Effector memory CD4-positive, alpha-beta T cell (primary cell): ENCODE measurements around the gene FTCDNL1.

Source experiments
- DNase-seq, 3 donors: peaks; one replicate each; pipeline ENCODE4 v3.0.0-alpha.2; 2020
- H3K27ac ChIP-seq: 2 replicates; pipeline ENCODE4 v1.7.0; 2013; ENCODE audit warnings: mild to moderate bottlenecking, low read length, moderate library complexity; ENCODE audit not compliant: insufficient read depth, poor library complexity, severe bottlenecking
- H3K27me3 ChIP-seq: replicated peaks from 2 replicates; pipeline ENCODE4 v1.7.0; 2013; ENCODE audit warnings: mild to moderate bottlenecking, low read length; ENCODE audit not compliant: insufficient read depth, control insufficient read depth, poor library complexity, severe bottlenecking
- H3K36me3 ChIP-seq: 2 replicates; pipeline ENCODE4 v1.7.0; 2013; ENCODE audit warnings: mild to moderate bottlenecking, low read length, moderate library complexity; ENCODE audit not compliant: control insufficient read depth, insufficient read depth
- H3K4me1 ChIP-seq: 2 replicates; pipeline ENCODE4 v1.7.0; 2013; ENCODE audit warnings: low read length, mild to moderate bottlenecking; ENCODE audit not compliant: control insufficient read depth, insufficient read depth, poor library complexity, severe bottlenecking
- H3K4me3 ChIP-seq: 2 replicates; pipeline ENCODE4 v1.7.0; 2013; ENCODE audit warnings: low read length, low read depth, mild to moderate bottlenecking; ENCODE audit not compliant: insufficient read depth, poor library complexity, severe bottlenecking
- H3K9me3 ChIP-seq: 2 replicates; pipeline ENCODE4 v1.7.0; 2013; ENCODE audit warnings: mild to moderate bottlenecking, low read length, moderate library complexity; ENCODE audit not compliant: control insufficient read depth

The FTCDNL1 gene

DNA sequence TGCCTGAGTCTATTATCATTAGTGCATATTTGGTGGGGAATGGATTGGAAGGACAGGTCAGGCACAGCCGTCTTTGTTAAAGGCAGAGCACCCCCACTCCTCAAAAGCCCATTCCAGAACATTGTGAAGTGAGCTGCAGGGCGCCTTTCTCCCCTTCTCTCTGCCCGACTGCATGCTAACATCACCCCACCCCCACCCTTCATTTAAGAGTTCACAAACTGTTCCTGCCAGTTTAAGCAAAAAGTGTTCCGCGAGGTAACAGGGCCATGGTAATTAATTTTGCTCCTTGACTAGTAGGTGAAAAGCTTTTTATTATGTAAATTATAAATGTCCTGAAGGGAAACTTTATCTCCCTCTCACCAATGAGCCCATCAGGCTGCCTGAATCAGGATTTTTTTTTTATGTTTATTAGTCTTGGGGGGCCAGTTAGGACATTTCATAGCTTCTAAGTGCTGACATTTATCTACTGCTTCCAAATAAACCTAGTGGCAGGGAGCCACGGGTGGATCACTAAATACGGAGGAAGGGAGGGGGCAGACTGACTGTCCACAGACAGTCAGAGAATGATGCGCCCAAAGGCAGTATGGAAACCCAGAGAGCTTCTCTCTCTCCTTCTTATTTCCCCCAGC lies 99.4 kb downstream of the FTCDNL1 start:
- H3K4me3 ChIP-seq = no peak overlapping the region
- no peak overlapping the region for H3K27ac ChIP-seq
- no peaks in the 10 kb centered on the region for H3K4me1 ChIP-seq
- H3K27me3 ChIP-seq = no peaks in the 10 kb centered on the region
- no peak for DNase-seq
- H3K9me3 ChIP-seq = no peaks in the 10 kb centered on the region
- no peaks in the 10 kb centered on the region for H3K36me3 ChIP-seq

DNA sequence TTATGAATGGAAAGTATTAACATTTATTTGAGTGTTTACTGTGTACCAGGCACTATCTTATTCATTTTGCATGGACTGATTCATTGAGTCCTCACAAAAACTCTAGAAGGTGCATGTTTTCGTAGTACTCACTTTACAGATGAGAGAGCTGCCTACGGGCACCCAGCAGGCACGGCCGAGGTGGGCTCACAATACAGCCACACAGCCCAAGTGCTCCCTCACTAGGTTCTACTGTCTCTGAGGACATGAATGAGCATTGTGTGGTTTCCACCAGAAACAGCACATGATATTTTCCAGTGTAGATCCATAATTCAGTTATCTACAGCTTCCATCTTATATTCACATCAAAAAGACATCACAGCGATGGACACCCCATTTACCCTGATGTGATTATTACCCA lies 101.4 kb downstream of the FTCDNL1 start:
- no peaks in the 10 kb centered on the region for H3K9me3 ChIP-seq
- H3K27ac ChIP-seq = no peak overlapping the region
- no peaks in the 10 kb centered on the region for H3K36me3 ChIP-seq
- no peaks in the 10 kb centered on the region for H3K27me3 ChIP-seq
- H3K4me3 ChIP-seq = no peak overlapping the region
- H3K4me1 ChIP-seq = no peaks in the 10 kb centered on the region
- DNase-seq = no peak

DNA sequence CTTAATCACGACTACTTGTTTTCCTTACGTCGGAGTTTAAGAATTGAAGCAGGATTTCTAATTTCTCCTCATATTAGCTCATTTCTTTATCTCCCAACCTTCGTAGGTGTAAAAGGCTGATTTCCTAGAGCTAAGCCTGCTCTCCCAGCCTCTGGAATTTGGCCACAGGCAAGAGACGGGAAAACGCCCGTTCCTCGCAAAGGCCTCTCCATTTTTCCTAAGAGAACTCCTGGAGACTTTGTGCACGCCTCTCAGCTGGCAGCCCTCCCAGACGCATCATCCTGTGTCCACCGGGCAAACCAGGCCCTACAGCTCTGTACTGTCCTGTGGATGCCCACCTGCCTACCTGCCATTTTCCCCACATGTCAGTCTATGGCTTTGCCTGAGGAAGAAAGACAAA lies 106.3 kb downstream of the FTCDNL1 start:
- Histone ChIP-seq H3K27ac (no peak overlapping the region), H3K36me3 (no peaks in the 10 kb centered on the region)

DNA sequence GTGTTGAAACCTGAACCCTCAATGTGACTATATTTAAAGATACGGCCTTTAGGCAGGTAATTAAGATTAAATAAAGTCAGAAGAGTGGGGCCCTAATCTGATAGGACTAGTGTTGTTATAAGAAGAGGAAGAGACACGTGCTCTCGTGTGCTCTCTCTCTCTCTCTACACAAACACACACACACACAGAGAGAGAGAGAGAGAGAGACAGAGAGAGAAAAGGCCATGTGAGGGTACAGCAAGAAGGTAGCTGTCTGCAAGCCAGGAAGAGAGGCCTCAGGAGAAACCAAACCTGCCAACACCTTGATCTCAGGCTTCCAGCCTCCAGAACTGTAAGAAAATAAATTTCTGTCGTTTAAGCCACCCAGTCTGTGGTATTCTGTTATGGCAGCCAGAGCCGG lies 106.7 kb downstream of the FTCDNL1 start:
- Histone ChIP-seq H3K27ac (no peak overlapping the region), H3K4me3 (no peak overlapping the region), H3K36me3 (no peaks in the 10 kb centered on the region), H3K27me3 (no peaks in the 10 kb centered on the region), H3K4me1 (peaks cover 4% of the 10 kb centered on the region), H3K9me3 (no peaks in the 10 kb centered on the region)
- no peak for DNase-seq

More for the DNA sequence above, 106.3 kb downstream of the FTCDNL1 start:
- DNase-seq = no peak
- Histone ChIP-seq H3K9me3 (no peaks in the 10 kb centered on the region), H3K4me3 (no peak overlapping the region), H3K4me1 (peaks cover 3% of the 10 kb centered on the region), H3K27me3 (no peaks in the 10 kb centered on the region)

DNA sequence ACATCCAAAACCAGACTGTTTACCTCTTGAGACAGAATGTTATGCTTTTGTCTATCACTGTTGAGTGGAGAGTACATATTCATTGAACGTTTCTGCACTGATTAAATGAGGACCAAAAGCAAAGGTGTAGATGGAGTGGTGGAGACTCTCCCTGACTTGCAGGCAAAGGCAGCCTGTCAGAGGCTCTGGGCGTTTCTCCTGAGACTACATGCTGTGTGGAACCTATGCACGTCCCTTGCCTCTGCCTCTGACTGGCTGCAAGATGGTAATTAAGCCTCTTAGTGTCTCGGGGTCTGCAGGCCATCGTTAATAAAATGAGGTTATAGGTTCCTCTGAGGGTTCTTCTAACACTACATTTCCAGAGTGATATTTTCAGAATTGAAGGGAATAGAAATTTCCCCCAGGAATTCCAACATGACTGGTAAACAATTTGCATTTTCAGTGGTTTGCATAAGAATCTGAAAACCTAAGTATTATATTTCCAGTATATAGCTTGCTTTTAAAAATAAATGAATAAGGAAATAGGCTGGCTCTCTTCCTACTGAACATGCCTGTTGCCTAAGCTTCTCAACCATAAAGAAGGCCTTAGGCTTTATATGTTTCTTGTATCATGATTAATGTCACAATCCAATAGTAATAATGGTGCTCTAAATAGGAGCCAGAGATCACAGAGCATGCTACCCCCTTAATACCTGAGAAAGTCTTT lies 107.4 kb downstream of the FTCDNL1 start:
- H3K36me3 ChIP-seq = no peaks in the 10 kb centered on the region
- DNase-seq = no peak
- no peak overlapping the region for H3K4me3 ChIP-seq

DNA sequence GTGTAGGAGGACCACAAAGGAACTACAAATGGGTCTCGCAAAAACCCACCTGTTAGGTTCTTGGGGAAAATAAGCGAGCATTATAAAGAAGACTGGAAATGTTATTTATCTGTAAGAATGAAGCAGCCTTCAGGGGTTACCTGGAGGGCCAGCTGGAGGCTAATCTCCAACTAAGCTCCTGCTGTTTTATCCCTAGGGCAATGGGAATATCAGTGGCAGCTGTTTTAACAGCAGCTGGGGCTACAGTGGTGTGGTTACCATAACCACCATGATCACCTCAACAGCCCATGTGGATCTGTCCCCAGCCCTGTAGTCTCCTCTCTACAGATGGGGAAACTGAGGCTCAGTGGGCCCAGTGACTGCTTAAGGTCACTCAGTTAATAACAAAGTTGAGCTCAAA lies 108.1 kb downstream of the FTCDNL1 start:
- H3K27me3 ChIP-seq = no peaks in the 10 kb centered on the region
- no peak overlapping the region for H3K27ac ChIP-seq
- no peaks in the 10 kb centered on the region for H3K36me3 ChIP-seq
- DNase-seq = no peak
- no peak overlapping the region for H3K4me3 ChIP-seq
- peaks cover 4% of the 10 kb centered on the region for H3K4me1 ChIP-seq
- no peaks in the 10 kb centered on the region for H3K9me3 ChIP-seq

More for the DNA sequence above, 107.4 kb downstream of the FTCDNL1 start:
- no peaks in the 10 kb centered on the region for H3K27me3 ChIP-seq
- H3K27ac ChIP-seq = no peak overlapping the region
- H3K4me1 ChIP-seq = peaks cover 4% of the 10 kb centered on the region
- H3K9me3 ChIP-seq = no peaks in the 10 kb centered on the region

DNA sequence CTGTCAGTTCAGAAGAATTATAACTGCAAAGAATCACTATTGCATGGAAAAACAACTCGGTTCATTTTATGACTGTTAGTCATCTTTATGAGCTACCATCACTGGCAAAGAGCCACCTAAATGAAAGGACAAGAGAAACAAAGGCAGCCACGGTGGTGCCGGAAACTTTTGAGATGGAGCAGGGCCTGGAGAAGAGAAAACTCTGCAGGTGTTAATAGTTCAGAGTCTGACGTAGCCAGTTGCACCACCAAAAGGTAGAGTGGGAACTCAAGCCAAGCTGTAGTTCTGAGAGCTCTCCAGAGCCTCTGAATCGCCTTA lies 110.9 kb downstream of the FTCDNL1 start:
- Histone ChIP-seq H3K4me1 (peaks cover 4% of the 10 kb centered on the region), H3K27me3 (no peaks in the 10 kb centered on the region), H3K27ac (no peak overlapping the region), H3K4me3 (no peak overlapping the region), H3K9me3 (no peaks in the 10 kb centered on the region), H3K36me3 (no peaks in the 10 kb centered on the region)
- DNase-seq = no peak

DNA sequence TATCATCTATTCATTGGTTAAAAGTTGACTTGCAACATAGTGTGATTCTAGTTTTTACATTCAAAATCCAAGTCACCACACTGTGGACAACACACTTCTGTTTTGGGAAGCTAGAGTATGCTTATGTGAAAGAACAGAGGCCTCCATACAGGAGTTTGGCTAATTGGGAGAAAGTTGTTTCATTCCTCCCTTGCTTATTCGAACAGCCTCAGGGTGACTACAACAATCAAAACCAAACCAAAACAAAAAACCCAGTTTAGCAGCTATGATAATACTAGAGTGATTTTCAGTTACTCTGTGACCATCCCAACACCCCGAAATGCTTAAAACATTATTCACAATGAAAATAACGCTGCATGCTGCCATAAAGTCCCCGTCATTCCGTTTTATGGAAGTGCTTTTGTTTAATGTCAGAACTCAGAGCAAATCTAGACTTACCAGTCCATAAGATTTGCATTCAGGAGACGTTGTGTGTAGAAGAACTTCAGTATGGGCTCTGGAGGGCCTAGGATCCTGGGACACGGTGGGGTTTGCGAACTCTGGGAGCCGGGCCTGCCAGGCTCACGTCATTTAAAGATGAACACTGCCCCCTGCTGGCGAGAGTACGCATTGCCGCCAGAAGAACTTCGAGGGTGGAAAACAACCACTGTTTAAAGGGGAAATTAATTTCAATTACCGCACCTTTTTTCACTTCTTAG lies 111.4 kb downstream of the FTCDNL1 start:
- H3K36me3 ChIP-seq = no peaks in the 10 kb centered on the region
- peaks cover 4% of the 10 kb centered on the region for H3K4me1 ChIP-seq
- no peaks in the 10 kb centered on the region for H3K9me3 ChIP-seq
- no peaks in the 10 kb centered on the region for H3K27me3 ChIP-seq
- H3K27ac ChIP-seq = no peak overlapping the region
- no peak overlapping the region for H3K4me3 ChIP-seq
- peak in 2 of 3 donors; percentile 20 to 40 for DNase-seq

DNA sequence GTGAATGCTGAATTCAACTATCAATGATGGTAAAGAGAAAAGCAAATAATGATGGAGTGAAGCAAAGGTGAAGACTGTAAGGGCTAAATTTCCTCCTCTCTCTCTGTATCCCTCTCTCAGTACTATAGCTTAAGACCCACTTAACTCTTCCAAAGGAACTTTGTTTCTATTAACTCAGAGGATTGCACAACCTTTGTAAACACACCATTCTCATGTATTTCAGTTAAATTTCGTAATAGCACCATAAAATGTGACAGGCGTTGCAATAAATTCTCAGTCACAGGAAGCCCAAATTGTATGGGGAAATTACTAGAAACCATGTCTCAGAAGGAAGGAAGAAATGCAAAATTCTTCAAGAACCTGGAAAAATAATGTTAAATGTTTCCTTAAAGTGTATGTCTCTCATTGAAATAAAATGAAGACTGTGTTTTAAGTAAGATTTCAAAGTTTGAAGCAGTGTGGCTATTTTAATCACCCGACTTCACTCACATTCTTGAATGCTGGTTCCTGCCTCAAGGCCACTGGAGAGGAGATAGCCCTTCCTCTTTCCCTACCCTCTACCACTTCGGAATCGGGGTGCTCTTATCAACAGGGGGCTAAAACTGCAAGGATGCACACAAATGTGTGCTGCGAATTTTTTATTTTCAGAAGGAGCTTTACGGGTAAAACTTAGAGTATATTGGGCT lies 112.1 kb downstream of the FTCDNL1 start:
- no peak for DNase-seq
- no peak overlapping the region for H3K4me3 ChIP-seq
- no peak overlapping the region for H3K27ac ChIP-seq
- H3K9me3 ChIP-seq = no peaks in the 10 kb centered on the region
- peaks cover 4% of the 10 kb centered on the region for H3K4me1 ChIP-seq
- H3K36me3 ChIP-seq = no peaks in the 10 kb centered on the region
- H3K27me3 ChIP-seq = no peaks in the 10 kb centered on the region

DNA sequence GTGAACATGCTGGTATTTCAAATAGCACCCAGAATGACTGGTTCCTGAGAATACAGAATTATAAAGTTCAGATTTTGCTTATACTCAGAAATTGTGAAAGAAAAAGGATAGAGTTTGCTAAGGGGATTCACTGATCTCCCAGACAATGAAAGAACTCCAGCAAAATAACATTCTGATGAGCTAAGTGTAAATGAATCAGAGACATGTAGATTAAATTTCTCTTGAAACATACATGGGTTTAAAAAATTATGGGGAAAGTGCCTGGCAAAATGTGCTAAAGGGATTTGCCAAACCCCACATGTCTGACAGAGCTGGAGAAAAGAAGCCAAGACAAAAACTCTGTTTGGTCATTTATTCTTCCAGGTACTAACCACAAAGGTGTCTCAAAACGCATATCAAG lies 116.3 kb downstream of the FTCDNL1 start:
- no peak overlapping the region for H3K4me3 ChIP-seq
- peaks cover under 1% of the 10 kb centered on the region for H3K4me1 ChIP-seq
- no peak overlapping the region for H3K27ac ChIP-seq
- no peaks in the 10 kb centered on the region for H3K9me3 ChIP-seq
- H3K27me3 ChIP-seq = no peaks in the 10 kb centered on the region
- no peaks in the 10 kb centered on the region for H3K36me3 ChIP-seq
- no peak for DNase-seq
